ENCODE measurements around the gene FXYD1.
A peak's percentile ranks its signal among the peaks of the same experiment; 100 is the strongest.
"Not testable (repeated sequence)": the region's sequence is repeated elsewhere in the genome, so short reads cannot be mapped to it uniquely, and the experiment has no call there.

The FXYD1 gene

DNA sequence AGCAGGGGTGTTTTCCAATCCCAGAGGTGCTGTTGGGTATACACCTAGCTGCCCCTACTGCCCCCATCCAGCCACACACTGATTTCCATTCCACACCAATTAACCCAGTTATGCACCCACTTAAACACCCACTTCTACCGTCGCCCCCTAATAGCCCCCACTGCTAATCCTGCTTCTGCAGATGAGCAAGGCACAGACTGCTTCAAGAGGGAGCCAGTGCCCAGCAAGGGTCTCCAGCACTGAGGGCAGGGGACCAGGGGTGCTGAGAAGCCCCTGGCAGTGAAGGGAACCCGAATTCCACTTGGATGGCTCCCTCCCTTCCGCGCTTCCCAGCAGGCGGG, 5.6 kb downstream of the FXYD1 start:
- DNase-seq, result no peak

DNA sequence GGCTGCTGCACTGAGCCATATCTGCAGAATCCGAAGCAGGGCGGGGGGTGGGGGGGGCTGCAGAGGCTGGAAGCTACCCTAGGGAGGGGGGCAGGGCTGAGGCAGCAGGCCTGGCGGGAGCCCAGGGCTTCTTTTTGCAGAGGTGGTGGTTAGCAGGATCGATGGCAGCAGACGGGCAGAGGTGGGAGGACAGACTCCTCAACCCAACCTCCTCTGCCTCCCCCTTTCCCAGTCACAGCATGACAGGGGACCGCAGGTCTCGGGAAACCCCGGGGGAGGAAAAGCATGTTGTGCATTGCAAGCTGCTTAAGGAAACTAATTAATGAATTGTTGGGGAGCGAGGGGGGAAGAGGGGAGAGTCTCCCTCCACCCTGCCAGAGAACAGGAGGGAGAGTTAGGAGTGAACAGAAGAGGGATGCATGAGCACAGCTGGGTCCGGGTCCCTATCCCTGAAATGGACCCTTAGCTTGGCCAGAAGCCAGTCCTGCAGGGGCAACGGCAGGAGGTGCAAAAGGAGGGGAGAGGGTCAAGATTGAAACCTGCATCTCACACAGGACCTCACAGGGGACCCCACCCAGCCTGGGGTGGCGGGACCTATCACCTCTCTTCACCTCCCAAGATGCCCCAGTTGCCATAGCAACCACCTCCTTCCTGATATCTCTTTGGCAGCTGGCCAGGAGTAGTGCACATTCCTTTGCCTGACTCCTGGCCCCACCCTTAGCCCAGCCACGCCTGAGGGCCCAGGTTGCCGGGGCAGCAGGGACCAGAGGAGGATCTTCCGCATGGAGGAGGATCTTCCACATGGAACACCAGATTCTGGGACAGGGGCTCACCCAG, 6.2 kb downstream of the FXYD1 start:
- DNase-seq, result peak; percentile 72

DNA sequence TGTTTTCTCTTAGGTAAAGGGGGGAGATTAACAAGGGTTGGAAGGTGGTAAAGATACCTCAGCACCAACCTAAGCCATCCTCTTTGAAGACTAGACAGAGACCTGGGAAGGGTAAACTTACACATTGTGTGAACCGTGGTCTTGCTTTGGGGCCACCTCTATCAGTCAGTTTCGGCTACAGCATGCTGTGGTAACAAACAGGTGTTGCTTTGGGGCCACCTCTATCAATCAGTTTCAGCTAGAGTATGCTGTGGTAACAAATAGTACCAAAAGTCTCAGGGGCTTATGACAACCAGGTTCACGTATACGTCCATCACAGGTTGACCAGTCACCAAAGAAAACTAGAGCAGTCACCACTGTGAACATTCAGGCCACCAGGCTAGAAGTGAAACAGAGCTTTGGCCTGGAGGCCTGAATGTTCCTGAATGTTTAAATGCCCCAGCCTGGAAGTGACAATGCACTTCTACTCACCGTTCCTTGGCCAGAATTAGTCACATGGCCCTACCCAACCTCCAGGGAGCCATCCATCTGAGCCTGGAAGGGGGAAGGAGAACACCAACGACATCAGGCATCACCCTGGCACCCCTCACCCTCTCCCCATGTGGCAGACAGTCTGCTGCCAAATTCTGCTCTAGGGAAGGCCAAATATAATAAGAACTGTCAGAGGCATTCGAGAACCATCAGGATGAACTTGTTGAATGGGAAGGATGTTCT, 8.3 kb downstream of the FXYD1 start:
- no peak for DNase-seq

DNA sequence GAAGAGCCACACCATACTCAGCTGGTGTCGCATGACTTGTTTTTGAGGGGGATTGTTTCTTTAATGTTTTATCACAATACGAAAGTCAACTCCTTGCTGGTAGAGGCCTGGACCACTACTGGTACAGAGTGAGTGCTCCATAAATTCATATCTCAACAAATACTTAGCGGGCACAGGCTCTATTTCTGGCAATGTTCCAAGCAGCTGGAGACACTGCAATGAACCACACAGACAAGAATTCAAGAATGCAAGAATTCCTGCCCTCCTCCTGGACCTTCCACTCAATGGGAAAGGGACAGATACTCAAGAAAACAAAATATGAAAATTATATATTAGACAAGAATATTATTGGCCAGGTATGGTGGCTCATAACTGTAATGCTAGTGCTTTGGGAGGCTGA, 10.8 kb downstream of the FXYD1 start:
- DNase-seq, result no peak

DNA sequence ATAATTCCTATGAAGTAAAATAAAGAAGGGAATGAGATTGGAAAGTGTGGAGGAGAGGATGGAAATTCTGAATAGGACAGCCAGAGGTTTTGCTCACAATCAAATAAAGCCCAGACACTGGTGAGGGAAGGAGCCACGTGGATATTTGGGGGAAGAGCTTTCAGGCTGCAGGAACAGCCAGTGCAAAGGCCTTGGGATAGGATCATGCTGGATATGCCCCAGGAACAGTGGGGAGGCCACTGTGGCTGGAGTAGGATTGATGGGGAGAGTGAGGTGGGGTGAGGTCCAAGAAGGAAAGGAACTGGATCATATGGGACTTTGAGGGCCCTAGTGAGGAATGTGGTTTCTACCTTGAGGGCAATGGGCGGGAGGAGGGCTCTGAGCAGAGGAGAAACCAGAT, 11.8 kb downstream of the FXYD1 start:
- DNase-seq, result no peak

DNA sequence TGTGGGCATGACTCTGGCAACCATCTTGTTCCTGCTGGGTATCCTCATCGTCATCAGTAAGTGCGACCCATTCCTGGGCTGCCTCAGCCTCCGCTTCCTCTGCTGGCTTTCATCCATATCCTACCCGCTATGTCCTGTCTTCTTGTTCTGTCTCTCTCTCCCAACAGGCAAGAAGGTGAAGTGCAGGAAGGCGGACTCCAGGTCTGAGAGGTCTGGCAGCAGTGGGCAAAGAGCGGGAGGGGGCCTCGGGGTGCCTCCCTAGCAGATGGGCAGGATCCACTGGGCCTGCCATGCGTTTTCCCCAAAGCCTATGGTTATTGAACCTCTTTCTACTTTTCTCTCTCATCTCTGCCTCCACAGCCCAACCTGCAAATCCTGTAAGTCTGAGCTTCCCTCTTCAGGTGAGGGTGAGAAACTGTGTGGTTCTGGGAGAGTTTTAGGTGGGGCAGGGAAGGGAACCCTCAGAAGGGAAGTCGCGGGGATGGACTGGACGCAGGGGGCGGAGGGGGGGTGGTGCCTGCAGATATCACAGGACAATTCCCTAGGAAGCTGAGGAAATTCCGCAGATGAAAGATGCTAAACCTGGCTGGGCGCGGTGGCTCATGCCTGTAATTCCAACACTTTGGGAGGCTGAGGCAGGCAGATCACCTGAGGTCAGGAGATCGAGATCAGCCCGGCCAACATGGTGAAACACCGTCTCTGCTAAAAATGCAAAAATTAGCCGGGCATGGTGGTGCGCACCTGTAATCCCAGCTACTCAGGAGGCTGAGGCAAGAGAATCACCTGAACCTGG, 12.8 kb downstream of the FXYD1 start:
- no peak for DNase-seq

DNA sequence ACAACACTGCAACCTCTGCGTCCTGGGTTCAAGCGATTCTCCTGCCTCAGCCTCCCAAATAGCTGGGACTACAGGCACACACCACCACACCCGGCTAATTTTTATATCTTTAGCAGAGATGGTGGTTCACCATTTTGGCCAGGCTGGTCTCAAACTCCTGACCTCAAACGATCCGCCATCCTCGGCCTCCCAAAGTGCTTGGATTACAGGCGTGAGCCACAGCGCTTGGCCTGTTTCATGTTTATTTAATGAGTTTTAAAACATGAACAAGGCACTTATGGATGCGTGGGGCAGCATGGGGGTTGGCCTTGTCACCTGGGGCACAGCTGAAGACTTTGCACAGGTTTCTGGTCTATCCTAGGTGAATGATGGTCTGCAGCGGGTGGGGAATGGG, 14.5 kb downstream of the FXYD1 start:
- not testable (repeated sequence) for DNase-seq

DNA sequence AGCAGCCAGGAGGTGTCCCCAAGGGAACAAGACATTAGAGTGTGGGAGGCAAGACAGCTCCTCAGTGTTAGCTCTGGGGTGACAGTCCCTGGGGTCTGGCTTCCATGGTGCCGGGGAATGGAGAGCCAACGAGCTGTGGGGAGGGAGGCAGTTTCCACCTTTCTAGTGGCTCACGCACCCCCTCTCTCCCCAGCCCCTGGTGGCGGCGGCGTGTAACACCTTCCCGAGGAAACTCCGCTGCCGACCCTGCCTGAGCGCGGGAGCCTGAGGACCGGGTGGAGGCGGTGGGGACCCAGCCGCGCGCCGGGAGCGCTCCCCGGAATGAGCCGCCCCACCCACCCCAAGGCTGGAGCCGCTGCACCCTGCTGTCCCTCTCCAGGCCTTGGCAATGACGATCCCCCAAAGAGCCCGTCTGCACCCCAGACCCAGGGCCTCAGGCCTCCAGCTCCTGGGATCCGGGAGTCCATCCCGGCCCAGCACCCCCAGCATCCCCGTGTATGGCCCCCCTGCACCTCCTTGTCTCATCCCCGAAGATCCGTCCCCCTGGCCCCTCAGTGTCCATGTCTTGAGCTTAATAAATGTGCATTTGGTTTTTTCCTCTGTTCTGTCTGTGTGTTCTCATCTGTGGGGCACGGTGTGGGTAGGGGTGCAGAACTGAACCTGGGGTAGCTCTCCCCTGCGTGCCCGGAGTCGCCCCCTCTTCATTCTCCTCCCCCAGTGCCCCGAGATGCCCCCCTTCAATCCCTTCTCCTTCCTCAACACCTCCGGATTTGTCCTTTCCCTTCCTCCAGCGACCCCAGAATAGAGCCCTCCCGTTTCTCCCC, 15.3 kb downstream of the FXYD1 start:
- DNase-seq, result peak; percentile 50

DNA sequence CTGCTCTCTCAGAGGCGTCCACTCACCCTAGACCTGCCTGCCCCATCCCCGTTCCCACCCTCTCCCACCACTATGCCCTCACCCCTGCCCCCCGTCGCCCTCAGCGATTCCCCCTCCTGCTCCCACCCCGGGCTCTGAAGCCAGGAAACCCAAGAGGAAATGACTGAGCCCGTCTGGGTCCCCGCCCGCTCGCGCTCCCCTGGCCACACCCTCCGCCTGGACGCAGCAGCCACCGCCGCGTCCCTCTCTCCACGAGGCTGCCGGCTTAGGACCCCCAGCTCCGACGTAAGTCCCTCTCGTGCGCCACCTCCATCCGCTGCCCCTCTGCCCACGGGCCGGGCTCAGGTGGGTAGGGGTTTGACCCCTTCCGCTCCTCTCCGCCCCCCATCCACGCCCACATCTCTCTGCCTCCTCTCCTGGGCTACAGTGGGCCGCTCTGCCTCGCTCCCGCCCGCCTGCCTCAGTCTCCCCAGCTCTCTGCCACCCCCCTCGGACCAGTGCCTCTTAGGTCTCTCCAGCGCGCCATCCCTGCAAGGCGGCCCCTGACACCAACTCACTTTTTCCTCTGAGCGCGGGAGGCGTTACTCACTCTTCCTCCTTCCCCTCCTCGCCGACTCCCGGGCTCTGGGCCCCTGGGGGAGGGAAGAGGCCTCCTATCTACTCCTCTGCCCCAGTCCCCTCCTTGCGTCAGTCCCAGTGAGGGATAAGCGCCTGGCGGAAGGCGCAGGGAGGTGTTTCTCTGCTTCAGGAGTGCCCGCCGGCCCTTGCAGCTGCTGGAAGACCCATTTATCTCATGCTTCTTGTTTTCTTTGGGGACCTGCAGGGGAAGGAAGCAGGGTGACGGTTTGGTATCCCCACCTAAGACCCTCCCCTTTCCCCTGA, 16.1 kb downstream of the FXYD1 start, which contains the start of gene FXYD5:
TSS of gene FXYD5 (plus strand) at position 211 of the 882 bp plus-strand sequence. CDS start 816 bp downstream, outside the sequence.
- DNase-seq, result peak; percentile 68

DNA sequence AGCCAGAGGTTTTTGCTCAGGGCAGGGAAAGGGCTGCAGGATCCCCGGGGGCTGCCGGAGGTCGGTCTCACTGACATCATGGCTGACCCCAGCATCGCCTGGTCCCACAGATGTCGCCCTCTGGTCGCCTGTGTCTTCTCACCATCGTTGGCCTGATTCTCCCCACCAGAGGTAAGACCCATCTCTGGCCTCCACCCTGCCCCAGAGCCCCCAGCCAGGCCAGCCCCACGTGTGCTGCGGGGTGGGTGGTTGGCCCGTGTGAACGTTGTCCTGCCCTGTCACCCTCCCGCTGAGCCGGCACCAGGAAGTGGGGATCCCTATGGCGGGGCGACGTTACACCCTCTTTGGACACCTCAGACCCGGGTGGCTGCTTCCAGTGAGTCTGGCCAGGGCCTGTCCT, 16.8 kb downstream of the FXYD1 start:
- DNase-seq, result no peak

DNA sequence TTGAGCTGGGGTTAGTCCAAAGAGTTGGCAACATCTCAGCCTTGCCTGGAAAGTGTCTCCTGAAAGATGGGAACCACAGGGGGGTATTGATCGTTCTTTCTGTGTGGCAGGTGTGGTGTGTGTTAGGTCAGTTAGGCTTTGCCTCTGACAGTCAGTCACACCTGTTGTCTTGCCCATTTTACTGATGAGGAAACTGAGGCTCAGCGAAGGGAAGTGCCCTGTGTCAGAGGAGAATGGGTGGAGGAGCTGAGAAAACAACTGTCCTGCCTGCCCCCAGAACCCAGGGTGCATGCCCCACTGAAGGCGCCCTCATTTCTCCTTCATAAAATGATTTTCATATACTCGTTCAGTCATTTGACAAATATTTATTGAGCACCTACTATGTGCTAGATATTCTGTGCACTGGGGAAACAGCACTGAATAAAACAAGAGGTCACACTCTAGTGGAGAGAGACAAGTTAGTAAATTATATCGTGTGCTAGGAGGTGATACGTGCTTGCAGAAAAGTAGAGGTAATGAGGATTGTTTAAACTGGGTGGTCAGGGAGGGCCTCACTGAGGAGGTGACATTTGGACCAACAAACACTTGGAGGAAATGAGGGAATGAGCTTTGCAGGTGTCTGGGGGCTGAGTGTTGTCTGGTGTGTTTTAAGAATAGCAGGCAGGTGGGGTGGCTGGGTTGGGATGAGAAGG, 17.5 kb downstream of the FXYD1 start:
- DNase-seq, result no peak

DNA sequence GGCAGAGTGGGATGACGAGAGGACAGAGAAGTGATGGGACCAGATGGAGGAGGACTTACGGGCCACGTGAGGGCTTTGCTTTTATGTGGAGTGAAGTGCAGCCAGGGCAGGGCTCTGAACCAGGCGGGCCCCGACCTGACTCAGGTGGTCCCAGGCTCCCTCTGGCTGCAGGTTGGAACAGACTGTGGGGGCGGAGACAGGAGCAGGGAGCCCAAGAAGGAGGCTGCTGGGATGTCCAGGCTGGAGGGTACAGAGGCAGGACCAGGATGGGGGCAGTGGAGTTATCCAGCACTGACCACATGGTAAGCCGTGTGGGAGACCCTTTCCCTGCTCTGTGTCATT, 18.0 kb downstream of the FXYD1 start:
- no peak for DNase-seq

DNA sequence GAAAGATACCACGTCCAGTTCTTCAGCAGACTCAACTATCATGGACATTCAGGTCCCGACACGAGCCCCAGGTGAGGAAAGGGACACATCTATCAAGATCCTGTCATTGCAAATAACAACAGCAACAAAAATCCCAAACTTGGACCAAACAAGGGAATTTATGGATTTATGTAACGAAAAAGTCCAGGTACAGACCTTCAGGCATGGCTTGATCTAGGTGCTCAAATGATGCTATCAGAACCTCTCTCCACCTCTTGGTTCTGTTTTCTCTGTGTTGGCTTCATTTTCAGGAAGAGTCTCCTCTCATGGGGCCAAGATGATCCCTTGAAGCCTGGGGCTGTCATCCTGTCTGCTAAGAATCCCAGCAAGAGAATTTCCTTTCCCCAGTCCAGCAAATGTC, 18.8 kb downstream of the FXYD1 start:
- DNase-seq, result no peak

DNA sequence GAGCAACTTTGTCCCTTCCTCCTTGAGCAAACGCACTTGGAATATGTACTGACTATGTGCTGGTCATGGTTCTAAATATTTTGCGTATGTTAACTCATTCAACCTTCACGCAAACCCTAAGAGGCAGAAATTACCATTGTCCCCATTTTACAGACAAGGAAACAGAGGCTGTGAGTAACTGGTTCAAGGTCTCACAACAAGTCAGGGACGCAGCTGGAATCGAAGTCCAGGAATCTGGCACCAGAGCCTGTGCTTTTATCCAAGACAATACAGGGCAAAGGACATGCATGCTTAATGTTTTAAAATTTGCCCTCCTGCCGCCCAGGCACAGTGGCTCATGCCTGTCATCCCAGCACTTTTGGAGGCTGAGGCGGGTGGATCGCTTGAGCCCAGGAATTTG, 21.0 kb downstream of the FXYD1 start:
- no peak for DNase-seq

DNA sequence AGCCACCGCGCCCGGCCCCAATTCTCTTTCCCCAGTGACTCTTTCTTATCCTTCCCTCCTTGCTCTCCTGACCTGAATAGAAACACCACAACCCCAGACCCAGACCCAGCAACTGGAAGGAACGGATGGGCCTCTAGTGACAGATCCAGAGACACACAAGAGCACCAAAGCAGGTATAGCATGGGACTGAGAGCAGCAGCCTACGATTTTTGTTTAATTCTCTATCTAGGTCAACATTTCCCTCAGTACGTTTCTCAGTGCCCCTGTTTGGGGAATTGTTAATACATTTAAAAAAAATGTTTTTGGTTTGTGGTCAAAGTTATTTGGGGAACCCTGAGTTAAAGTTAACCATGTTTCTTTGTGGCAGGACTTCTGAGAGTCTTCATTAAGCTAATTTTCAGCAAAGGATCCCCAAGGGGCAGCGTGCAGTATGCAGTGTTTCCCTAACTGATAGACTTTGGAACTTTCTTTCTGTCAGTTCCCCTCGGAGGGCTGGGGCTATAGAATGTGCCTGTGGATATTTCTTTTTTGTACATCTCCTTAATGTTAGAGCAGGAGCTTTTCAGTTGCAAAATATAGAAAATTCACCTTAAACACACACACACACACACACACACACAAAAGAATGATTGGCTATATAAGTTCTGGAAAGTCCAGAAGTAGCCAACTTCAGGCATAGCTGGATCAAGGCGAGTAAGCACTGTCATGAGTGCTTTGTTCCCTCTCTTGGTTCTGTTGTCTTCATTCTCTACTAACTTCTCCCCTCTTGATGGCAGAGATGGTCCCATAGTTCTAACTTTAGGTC, 22.2 kb downstream of the FXYD1 start:
- no peak for DNase-seq

DNA sequence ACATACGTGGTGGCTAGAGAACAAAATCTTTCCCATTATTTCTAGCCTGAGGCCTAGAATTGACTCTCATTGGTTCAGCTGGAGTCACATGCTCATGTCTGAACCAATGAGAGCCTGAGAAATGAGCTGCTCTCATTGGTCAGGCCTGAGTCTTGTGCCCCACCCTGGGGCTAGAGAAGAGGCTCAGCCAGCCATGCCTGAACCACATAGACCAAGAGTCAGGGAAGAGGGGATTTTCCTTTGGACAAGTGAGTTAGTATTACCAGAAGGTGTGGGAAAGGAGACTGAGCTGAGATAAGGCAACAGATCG, 22.8 kb downstream of the FXYD1 start:
- DNase-seq, result no peak

DNA sequence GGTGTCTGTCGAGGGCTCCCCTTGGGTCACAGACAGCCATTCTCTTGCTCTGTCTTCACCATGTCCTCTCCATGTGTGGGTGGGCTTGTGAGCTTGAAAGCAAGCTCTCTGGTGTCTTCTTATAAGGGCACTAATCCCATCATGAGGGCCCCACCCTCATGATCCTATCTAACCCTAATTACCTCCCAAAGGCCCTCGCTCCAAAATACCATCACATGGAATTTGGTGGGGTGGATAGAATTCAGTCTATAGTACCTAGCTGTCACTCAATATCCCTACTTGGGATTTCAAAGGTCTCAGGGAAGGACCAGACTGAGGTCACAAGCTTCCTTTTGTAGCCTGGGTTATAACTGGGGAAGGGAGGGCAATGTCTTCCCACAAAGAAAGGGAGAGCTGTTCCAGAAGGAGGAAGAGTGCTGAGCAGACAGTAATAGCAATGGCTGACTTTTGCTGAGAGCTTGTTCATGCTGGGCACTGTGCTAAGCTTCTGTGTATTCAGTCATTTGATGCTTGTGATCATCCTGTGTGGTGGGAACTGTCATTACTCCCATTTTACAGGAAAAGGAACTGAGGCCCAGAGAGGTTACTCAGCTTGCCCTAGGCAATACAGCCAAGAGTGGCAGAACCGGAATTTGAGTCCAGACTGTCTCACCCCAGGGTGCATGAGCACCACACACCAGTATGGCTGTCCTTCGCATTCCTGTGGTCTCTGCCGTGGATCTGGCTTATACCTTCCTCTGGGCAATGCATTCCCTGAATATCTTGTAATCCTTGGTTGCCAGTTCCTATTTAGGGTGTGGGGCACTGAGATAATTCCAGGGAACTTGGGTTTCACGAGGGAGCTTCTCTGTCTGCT, 24.1 kb downstream of the FXYD1 start:
- DNase-seq, result no peak

DNA sequence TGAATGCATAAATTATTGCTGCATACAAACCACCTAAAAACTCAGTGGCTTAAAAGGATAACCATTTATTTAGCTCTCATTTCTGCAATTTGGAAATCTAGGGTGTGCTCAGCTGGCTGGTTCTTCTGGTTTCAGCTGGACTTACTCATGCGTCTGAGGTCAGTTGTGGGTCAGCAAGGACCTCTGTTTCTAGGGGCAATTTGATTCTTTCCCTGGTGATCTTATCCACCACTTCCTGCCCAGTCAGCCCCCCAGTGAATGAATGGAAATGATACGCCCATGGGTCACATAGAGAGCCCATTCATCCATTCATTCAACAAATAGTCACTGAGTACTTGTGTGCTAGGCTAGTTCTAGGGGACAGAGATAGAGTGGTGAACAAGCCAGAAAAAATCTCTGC, 25.8 kb downstream of the FXYD1 start:
- DNase-seq, result no peak
